ENCODE results near the gene BRWD1. TPM values are rescaled to one million over a fixed set of nuclear protein-coding genes. Genes with fewer than 3 reads are reported as not detected.
"Not testable (repeated sequence)": the region's sequence is repeated elsewhere in the genome, so short reads cannot be mapped to it uniquely, and the experiment has no call there.

BRWD1 gene
- total RNA-seq, 1 donor from 2014 or later: 112 TPM

DNA sequence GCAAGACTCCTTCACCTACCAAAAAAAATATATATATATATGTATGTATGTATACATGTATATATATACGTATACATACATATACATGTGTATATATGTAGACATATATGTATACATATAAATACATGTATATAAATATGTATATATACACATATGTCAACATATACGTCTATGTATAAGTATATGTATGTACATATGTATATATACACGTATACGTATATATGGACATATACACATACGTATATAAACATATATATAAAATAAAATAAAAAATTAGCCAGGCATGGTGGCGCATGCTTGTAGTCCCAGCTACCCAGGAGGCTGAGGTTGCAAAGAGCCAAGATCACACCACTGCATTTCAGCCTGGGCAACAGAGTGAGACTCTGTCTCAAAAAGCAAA lies 31.6 kb downstream of the BRWD1 start:
- no peak for DNase-seq

DNA sequence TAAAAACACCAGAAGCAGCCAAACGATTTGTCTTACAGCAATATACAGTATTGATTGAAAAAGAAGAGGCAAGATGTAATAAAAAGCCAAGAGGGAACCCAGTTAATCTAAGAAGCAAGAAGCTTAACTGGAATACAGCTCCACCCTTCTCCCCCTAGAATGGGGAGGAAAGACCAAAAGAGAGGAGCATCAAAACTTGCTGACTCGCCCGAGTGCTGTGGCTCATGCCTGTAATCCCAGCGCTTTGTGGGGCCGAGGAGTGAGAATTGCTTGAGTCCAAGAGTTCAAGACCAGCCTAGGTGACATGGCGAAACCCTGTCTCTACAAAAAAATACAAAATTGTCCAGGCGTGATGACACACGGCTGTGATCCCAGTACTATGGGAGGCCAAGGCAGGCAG lies 32.2 kb downstream of the BRWD1 start:
- DNase-seq: no peak

DNA sequence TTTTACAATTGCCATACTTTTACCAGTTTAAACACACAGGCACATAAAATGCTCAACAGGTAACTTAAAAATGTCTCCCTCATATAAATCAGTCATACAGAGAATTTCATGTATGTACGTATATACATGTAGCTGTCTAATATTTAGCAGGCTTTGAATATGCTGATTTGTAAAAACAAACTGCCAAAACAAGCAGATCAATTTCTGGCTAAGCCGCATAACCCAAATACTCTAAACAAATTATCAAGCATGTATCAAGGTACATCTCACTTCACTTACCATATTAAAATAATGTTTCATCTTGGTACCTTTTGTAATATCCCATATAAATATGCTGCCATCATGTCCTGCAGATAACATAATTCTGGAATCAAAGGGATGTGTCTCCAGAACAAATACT lies 43.8 kb downstream of the BRWD1 start:
- DNase-seq: no peak

- DNase-seq: no peak
These were observed 47.8 kb downstream of the BRWD1 start for GRCh38 chr21:39265603-39266002.

DNA sequence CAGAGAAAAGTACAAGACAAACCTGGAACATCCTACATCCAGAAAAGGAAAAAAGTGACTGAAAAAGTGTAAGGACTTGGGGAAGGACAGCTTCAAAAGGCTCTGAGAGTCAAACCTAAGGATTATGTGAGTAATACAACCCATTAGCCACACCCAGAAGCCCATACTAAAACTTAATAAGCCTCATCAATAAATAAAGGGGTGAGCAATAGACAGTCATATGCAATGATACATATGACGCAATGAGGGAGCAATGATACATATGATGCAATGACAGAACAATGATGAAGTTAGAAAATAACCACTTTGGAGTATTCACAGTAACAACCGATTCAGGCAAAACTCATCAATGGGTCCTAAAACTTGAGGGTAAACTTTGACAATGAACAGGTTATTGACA lies 50.1 kb downstream of the BRWD1 start:
- no peak for DNase-seq

- no peak for DNase-seq
These were observed 55.2 kb downstream of the BRWD1 start for GRCh38 chr21:39258207-39258606.

DNA sequence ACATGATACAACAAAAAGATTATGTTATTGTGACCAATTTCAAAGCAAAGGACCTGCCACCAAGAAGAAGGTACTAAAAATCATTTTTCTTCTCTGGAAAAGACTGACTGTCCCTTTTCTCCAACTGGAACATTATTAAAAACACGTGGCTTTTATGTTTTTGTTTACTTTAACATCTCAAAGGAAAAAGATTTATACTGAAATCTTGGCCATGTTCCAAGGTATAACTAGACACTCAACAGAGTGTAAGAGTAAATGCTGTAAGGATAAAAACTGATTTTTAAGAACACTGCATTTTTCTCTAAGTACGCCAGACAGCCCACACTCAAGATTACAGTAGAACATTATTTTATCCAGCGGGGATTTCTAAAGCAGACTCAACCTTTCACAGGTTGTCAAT lies 62.1 kb downstream of the BRWD1 start:
- DNase-seq: no peak

- DNase-seq: no peak
These were observed 75.2 kb downstream of the BRWD1 start for GRCh38 chr21:39238275-39238674.

DNA sequence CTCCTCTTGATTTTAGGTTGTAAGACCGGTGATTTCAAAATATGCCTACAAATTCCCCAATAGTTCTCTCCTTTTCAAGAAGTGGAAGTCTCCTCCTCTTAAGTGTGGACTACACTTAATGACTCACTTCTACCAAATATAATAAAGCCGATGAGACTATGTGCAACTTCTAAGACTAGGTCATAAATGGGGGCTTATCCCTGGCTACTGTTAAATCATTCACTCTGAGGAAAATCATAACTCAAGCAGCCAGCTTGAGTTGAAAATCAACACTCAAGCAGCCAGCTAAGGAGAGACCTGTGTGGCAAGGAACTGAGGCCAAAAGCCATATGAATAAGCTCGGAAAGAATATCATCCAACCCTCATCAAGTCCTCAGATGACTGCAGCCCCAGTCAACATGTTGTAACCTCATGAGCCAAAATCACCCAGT lies 80.6 kb downstream of the BRWD1 start:
- DNase-seq: no peak

DNA sequence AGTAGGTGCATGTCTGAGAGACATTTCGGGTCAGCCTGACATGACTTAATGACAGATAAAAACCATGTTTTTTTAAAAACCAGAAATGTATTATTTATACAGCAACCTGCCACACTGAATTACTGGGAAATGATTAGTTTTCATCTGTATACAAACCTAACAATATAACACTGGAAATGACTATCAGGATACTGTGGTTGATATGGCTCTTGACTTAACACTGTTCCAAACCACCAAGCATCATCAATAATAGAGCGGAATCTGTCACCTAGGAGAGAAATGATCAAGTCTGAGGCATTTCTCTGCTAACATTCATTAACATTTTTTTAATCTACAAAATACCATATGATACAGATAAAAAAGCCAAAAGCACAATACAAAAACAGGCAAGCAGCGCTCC lies 88.5 kb downstream of the BRWD1 start:
- no peak for DNase-seq

- no peak for DNase-seq
These were observed 91.4 kb downstream of the BRWD1 start for GRCh38 chr21:39221997-39222486.

DNA sequence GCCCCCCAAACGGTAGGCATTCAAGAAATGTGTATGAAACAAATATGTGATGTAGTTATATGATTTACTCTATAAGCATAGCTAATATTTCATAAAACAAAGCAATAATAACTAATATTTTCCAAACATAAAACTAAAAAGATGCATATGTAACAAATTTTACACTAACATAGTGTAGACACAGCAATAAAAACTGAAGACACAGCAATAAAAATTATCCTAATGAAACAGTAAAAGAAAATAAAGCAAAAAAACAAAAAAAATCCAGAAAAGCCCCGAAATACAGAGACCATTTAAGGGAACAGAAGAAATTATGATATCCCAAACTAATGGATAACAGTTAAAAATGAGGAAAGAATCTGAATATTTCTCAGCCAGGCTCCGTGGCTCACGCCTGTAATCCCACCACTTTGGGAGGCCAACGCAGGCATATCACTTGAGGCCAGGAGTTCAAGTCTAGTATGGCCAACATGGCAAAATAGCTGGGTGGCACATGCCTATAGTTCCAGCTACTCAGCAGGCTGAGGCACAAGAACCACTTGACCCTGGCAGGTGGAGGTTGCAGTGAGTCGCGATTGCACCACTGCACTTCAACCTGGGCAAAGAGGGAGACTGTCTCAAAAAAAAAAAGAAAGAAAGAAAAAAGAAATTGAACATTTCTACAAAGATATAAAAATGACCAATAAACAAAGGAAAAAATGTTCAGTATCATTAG lies 92.0 kb downstream of the BRWD1 start:
- DNase-seq: no peak

DNA sequence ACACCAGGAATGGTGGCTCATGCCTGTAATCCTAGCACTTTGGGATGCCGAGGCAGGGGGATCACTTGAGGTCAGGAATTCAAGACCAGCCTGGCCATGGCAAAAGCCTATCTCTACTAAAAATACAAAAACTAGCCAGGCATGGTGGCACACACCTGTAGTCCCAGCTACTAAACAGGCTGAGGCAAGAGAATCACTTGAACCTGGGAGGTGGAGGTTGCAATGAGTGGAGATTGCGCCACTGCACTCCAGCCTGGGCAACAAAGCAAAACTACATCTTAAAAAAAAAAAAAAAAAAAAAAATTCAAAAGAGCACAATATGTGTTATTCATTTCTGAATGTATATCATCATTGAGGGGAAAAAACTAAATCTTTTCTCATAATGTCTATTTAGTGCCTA lies 92.6 kb downstream of the BRWD1 start:
- not testable (repeated sequence) for DNase-seq

DNA sequence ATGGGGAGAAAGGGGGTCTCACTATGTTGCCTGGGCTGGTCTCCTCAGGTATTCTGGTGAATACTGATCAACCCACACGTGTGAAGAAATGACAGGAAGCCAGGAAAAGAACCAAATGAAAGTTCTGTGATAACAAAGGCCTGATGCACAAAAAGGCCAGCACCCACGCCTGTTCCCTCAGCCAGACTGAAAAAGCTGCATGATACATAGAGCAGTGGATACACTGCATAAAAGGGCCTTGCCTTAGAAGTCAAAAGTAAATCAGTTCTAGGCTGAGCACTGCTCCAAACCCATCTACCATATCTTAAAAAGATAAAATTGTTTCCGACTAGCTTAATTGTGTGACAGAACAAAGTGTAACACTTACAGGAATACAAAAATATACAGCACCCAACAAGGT lies 93.3 kb downstream of the BRWD1 start:
- no peak for DNase-seq

- no peak for DNase-seq
These were observed 95.4 kb downstream of the BRWD1 start for GRCh38 chr21:39218082-39218409.

DNA sequence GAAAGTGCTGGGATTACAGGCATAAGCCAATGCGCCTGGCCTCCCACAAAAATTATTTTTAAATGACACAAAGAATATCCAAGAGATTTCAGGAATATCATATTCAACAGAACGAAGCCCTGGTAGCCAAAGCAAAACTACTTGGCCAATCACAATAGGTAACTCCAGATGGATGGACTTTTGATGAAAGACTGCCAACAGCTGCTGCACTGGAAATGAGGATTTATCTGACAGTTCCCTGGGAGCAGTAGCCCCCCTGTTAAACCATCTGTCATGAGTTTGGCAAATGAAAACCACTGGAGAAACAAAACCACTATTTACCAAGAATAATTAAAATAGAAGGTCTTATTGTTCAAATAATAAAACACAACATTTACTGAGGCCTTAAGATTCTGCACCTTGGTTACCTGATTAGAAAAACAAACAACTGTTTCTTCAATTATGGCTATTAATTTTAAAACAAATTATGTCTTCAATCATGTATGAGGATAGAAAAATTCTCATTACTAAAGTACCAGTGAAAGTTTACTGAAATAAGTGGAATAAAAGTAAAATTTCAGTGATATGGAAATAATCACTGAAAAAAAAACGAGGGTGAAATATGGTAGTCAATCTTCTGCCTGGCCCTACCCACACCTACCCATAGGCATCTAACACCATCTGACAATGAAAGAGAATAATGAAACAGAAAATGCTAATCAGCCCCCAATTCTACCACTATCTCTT lies 95.9 kb downstream of the BRWD1 start:
- DNase-seq: no peak

GRCh38 chr21:39216290-39216689 lies 97.1 kb downstream of the BRWD1 start:
- no peak for DNase-seq

- no peak for DNase-seq
These were observed 98.4 kb downstream of the BRWD1 start for GRCh38 chr21:39215078-39215477.

GRCh38 chr21:39209334-39209688 lies 104.1 kb downstream of the BRWD1 start:
- DNase-seq: no peak

DNA sequence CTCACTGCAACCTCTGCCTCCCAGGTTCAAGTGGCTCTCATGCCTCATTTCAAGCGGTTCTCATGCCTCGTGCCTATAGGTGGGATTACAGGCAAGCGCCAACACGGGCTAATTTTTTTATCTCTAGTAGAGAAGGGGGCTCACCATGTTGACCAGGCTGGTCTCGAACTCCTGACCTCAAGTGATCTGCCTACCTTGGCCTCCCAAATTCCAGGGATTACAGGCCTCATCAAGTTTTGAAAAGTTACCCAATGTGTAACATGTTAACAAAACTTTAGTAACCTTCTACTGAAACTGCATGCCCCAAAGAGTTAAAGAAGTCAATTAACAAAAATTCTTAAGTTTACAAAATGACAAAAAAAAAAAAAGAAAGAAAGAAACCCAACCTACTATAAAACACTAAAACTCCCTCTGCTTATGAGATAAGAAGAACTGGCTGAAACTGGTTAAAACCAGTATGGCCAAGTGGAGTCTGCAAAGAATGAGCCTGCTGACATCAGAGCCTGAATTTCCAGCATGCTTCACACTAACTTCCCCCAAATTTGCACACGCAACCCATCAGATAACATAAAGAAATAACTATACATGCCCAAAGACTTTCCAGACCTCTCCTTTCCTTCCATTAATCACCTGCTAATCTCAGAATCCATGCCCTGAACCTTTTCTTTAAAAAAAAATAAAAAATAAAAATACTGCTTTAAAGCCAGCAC lies 104.7 kb downstream of the BRWD1 start:
- no peak for DNase-seq

DNA sequence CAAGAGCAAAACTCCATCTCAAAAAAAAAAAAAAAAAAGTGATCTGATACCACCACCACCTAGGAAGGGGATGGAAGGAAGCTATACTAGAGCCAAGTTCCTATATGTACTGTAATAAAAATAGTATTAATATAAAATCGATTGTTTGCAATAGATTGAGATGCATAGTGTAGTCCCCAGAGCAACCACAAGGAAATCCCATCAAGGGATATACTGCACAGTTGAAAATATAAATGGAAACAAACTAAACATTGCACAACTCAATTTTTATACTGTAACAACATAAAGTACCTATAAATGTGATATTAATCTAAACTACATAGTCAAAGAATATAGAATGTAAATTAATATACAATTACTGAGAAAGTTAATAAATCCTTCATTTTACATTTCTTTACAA lies 109.3 kb downstream of the BRWD1 start:
- DNase-seq: no peak

GRCh38 chr21:39198800-39199199 lies 114.6 kb downstream of the BRWD1 start:
- no peak for DNase-seq

DNA sequence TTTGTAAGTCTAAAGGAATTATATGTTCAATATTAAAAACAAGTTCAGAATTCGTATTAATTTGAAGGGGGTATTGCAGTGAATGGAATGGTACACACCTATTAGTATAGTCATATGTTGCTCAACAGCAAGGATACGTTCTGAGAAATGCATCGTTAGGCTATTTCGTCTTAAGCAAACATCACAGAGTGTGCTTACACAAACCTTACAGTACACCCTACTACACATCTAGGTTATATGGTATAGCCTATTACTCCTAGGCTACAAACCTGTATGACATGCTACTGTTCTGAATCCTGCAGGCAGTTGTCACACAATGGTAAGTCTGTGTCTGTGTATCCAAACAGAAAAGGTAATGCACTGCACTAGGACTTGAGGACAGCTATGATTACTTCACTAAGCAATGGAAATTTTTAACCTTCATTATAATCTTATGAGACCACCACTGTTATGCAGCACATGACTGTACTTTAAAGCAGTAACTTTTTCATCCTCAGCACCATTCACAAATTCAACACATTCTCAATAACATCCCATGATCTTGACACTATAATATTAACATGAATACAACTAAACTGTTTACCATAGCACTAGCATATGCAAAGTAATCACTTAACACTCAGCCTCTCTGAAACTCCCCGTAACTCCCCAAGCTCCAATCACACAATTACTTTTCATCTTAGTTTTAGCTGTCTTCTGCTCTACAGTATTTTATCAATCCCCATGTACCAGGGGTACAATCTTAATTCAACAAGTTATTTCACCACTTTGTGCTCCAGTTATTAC lies 115.8 kb downstream of the BRWD1 start:
- DNase-seq: no peak

Measured in skin of body (tissue), 2 donors.